ENCODE results near the gene SH2B2. TPM values are rescaled to one million over a fixed set of nuclear protein-coding genes. Genes with fewer than 3 reads are reported as not detected.

SH2B2 gene
- total RNA-seq, 1 experiment from 2014 or later = 8.8 TPM

DNA sequence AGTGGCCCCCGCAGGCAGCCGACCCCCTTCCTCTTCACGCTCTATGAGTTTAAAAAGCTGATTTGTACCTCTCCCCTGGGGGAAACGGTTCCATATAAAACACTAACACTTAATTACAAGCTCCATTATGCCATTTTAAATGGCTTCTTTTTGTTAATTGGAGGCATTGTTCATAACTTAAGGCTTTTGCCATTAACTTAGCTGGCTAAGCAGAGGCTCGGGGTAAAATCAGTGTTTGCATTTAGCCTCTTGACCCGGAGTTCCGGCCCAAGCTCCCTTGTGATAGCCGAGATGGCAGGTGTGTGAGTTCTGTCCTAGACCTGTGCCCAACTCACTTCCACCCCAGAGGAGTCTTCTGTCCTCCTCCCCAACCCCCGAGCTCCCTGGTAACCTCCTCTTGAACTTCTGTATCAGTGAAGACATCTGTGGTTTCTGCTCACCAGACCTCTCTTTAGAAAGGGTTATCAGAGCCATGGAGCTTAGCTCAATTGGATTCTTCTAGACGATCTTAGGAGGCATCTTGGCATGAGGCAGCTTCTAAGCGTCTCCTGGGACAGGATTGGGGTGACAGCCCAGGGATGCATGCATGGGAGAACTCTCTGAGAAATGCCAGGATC lies 34.2 kb upstream of the SH2B2 start:
- ChIA-PET POLR2A (ENCODE audit: unreplicated experiment) (no interaction called here), CTCF (no interaction called here)
- BruUV-seq (replicated peaks) = no TSS peak
- H3K9ac ChIP-seq (ENCODE audit: low read length) = no peak overlapping the region
- H3K27ac ChIP-seq (ENCODE audit: low read length) = no peak overlapping the region
- no peaks in the 10 kb centered on the region for H3K4me1 ChIP-seq (ENCODE audit: insufficient read depth, low read length)
- no peaks in the 10 kb centered on the region for H4K20me1 ChIP-seq (ENCODE audit: low read length)
- TF ChIP-seq EZH2phosphoT487 (IDR thresholded peaks at IDR 0.05; ENCODE audit: borderline replicate concordance, low read length) = no peak
- no peak for TF ChIP-seq EZH2 (IDR thresholded peaks at IDR 0.05; ENCODE audit: low read length, unreplicated experiment)
- TF ChIP-seq, protein P1, sequence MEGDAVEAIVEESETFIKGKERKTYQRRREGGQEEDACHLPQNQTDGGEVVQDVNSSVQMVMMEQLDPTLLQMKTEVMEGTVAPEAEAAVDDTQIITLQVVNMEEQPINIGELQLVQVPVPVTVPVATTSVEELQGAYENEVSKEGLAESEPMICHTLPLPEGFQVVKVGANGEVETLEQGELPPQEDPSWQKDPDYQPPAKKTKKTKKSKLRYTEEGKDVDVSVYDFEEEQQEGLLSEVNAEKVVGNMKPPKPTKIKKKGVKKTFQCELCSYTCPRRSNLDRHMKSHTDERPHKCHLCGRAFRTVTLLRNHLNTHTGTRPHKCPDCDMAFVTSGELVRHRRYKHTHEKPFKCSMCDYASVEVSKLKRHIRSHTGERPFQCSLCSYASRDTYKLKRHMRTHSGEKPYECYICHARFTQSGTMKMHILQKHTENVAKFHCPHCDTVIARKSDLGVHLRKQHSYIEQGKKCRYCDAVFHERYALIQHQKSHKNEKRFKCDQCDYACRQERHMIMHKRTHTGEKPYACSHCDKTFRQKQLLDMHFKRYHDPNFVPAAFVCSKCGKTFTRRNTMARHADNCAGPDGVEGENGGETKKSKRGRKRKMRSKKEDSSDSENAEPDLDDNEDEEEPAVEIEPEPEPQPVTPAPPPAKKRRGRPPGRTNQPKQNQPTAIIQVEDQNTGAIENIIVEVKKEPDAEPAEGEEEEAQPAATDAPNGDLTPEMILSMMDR (conservative IDR thresholded peaks at IDR 0.05; ENCODE audit: low read depth, low read length) = no peak
- H3K4me2 ChIP-seq (ENCODE audit: low read length) = no peak overlapping the region
- H3K4me3 ChIP-seq (ENCODE audit: low read length) = no peak overlapping the region
- intact Hi-C loops (cut with micrococcal nuclease) = no loop called here
- H3K79me2 ChIP-seq (ENCODE audit: low read length) = no peaks in the 10 kb centered on the region
- no peak for ATAC-seq
- no peaks in the 10 kb centered on the region for H3K9me3 ChIP-seq (ENCODE audit: low read length)
- H3F3A ChIP-seq (ENCODE audit: low read length, unreplicated experiment) = no peaks in the 10 kb centered on the region
- no peaks in the 10 kb centered on the region for H3K36me3 ChIP-seq (ENCODE audit: low read depth, low read length)
- no peaks in the 10 kb centered on the region for H3K27me3 ChIP-seq (ENCODE audit: low read length)
- DNase-seq = no peak
- no peaks in the 10 kb centered on the region for H3K9me2 ChIP-seq (replicated peaks; ENCODE audit: low read length)
- H2AFZ ChIP-seq (ENCODE audit: low read length) = no peak overlapping the region

DNA sequence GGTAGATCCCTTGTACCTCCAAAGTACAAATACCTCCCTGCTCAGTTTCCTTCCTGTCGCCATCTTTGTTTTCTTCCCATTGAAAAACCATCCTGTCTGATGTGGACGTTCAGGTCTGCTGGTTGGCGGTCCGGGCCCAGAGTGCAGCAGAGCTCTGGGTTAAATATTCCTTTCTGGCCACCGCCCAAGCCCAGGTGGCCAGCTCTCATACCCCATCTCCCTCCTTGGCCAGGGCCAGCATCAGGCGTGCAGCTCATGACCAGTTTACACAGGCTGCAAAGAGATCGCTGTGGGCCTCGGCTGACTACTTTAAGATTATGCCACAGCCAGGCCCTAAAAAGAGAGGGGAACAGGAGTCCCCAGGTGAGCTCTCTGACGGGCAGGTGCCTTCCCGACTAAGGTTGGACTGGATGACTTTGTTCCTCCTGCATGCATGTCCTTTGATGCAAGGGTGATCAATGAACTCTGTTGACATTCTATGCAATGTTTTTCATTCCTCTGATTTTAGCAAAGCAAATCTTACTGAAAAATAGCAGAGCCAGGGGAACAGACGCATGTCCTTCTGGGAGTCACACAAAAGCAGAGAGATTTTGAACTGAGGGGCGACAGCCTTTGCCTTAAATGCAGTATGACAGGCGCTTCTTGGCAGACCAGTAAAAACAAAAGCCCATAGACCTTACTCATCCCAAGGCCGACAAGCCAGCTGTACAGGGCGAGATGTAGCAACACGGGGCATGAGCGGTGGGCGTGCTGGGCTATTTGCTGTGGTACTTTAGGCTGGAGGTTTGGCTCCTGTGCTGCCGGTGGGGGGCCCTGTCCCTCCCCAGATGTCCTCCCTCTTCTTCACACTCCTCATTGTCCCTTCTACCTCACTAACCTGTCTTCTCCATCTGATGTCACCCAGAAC lies 33.3 kb upstream of the SH2B2 start:
- intact Hi-C loops (cut with micrococcal nuclease) = no loop called here
- Histone ChIP-seq H3K9me2 (replicated peaks; ENCODE audit: low read length) (no peaks in the 10 kb centered on the region), H3F3A (ENCODE audit: low read length, unreplicated experiment) (no peaks in the 10 kb centered on the region), H4K20me1 (ENCODE audit: low read length) (no peaks in the 10 kb centered on the region), H2AFZ (ENCODE audit: low read length) (no peak overlapping the region), H3K27me3 (ENCODE audit: low read length) (no peaks in the 10 kb centered on the region), H3K4me2 (ENCODE audit: low read length) (no peak overlapping the region), H3K4me1 (ENCODE audit: insufficient read depth, low read length) (no peaks in the 10 kb centered on the region), H3K9me3 (ENCODE audit: low read length) (no peaks in the 10 kb centered on the region), H3K4me3 (ENCODE audit: low read length) (no peak overlapping the region), H3K79me2 (ENCODE audit: low read length) (no peaks in the 10 kb centered on the region), H3K27ac (ENCODE audit: low read length) (no peak overlapping the region), H3K9ac (ENCODE audit: low read length) (no peak overlapping the region), H3K36me3 (ENCODE audit: low read depth, low read length) (no peaks in the 10 kb centered on the region)
- TF ChIP-seq, protein P1 (conservative IDR thresholded peaks at IDR 0.05; ENCODE audit: low read depth, low read length) = no peak
- TF ChIP-seq EZH2phosphoT487 (IDR thresholded peaks at IDR 0.05; ENCODE audit: borderline replicate concordance, low read length) = no peak
- no peak for ATAC-seq
- DNase-seq = no peak
- POLR2A ChIA-PET (ENCODE audit: unreplicated experiment) = no interaction called here
- CTCF ChIA-PET = no interaction called here
- BruUV-seq (replicated peaks) = no TSS peak

DNA sequence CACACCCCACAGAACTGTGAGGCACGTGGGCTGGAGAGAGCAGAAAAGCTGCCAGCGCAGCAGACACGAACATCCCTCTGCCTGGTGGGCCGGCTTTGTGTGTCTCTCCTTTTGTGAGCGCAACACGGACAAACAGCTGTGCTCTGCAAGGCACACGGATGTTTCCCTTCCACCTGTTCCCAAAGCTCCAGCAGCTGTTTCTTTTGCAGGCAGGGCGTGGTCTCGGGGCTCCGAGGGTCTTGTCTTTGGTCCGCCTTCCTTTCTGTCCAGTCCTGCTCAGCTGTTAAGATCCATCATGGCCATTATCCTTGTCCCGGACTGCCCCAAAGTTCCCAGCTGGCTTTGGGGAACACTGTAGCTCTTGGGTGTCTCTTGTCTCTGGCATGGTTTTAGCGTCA lies 32.7 kb upstream of the SH2B2 start:
- Histone ChIP-seq H3K4me1 (ENCODE audit: insufficient read depth, low read length) (no peaks in the 10 kb centered on the region), H3K4me3 (ENCODE audit: low read length) (no peak overlapping the region), H3K79me2 (ENCODE audit: low read length) (no peaks in the 10 kb centered on the region), H3K27me3 (ENCODE audit: low read length) (no peaks in the 10 kb centered on the region), H3K9ac (ENCODE audit: low read length) (no peak overlapping the region), H3K36me3 (ENCODE audit: low read depth, low read length) (no peaks in the 10 kb centered on the region), H2AFZ (ENCODE audit: low read length) (no peak overlapping the region), H3F3A (ENCODE audit: low read length, unreplicated experiment) (no peaks in the 10 kb centered on the region), H3K9me2 (replicated peaks; ENCODE audit: low read length) (no peaks in the 10 kb centered on the region), H3K4me2 (ENCODE audit: low read length) (no peak overlapping the region), H3K9me3 (ENCODE audit: low read length) (no peaks in the 10 kb centered on the region), H4K20me1 (ENCODE audit: low read length) (no peaks in the 10 kb centered on the region), H3K27ac (ENCODE audit: low read length) (no peak overlapping the region)
- ATAC-seq = no peak
- no peak for DNase-seq
- BruUV-seq (replicated peaks) = no TSS peak
- ChIA-PET POLR2A (ENCODE audit: unreplicated experiment) (no interaction called here), CTCF (no interaction called here)
- intact Hi-C loops (cut with micrococcal nuclease) = no loop called here
- TF ChIP-seq, protein P1 (conservative IDR thresholded peaks at IDR 0.05; ENCODE audit: low read depth, low read length) = no peak
- TF ChIP-seq EZH2 (IDR thresholded peaks at IDR 0.05; ENCODE audit: low read length, unreplicated experiment) (no peak), EZH2phosphoT487 (IDR thresholded peaks at IDR 0.05; ENCODE audit: borderline replicate concordance, low read length) (no peak)

All from PC-3 (cell line).